Measurements from ENCODE around the gene RABL2B. TPM values are rescaled to one million over a fixed set of nuclear protein-coding genes. Genes with fewer than 3 reads are reported as not detected.
"Not testable (repeated sequence)": the region's sequence is repeated elsewhere in the genome, so short reads cannot be mapped to it uniquely, and the experiment has no call there.

The RABL2B gene
- polyA plus RNA-seq, 2 donors = 11.5 to 17.1 TPM

GRCh38 chr22:50759597-50760341 lies 23.7 kb downstream of the RABL2B start:
- not testable (repeated sequence) for H3K4me1 ChIP-seq (ENCODE audit: control insufficient read depth in 2 of 2, insufficient read depth in 2 of 2, low read length in 1 of 2); H3K36me3 ChIP-seq (ENCODE audit: control insufficient read depth in 2 of 2, insufficient read depth in 2 of 2, low read length in 1 of 2); H3K9me3 ChIP-seq (ENCODE audit: control insufficient read depth in 2 of 2, insufficient read depth in 1 of 2, low read depth in 1 of 2, low read length in 1 of 2); H3K4me3 ChIP-seq (ENCODE audit: low read depth in 1 of 2, low read length in 2 of 2); H3K27me3 ChIP-seq (ENCODE audit: control insufficient read depth in 1 of 2, insufficient read depth in 2 of 2, low read length in 2 of 2); H3K27ac ChIP-seq (ENCODE audit: low read depth in 2 of 2, low read length in 1 of 2)
- WGBS, 2 donors = 44 to 46% methylated on average over 9 of the region's 10 CpGs

- H3K4me1 ChIP-seq (ENCODE audit: control insufficient read depth in 2 of 2, insufficient read depth in 2 of 2, low read length in 1 of 2); H3K36me3 ChIP-seq (ENCODE audit: control insufficient read depth in 2 of 2, insufficient read depth in 2 of 2, low read length in 1 of 2); H3K27me3 ChIP-seq (ENCODE audit: control insufficient read depth in 1 of 2, insufficient read depth in 2 of 2, low read length in 2 of 2); H3K9me3 ChIP-seq (ENCODE audit: control insufficient read depth in 2 of 2, insufficient read depth in 1 of 2, low read depth in 1 of 2, low read length in 1 of 2): not testable (repeated sequence)
- Histone ChIP-seq H3K4me3 (ENCODE audit: low read depth in 1 of 2, low read length in 2 of 2) (peak overlapping the region; percentile 50 to 57), H3K27ac (ENCODE audit: low read depth in 2 of 2, low read length in 1 of 2) (peak overlapping the region; percentile 39 to 55)
- WGBS, 2 donors = 10 to 14% methylated on average over 21 to 24 of the region's 24 CpGs
These were observed 26.4 kb downstream of the RABL2B start for GRCh38 chr22:50756949-50757491.

GRCh38 chr22:50756406-50756805 lies 27.0 kb downstream of the RABL2B start:
- not testable (repeated sequence) for H3K9me3 ChIP-seq (ENCODE audit: control insufficient read depth in 2 of 2, insufficient read depth in 1 of 2, low read depth in 1 of 2, low read length in 1 of 2); H3K36me3 ChIP-seq (ENCODE audit: control insufficient read depth in 2 of 2, insufficient read depth in 2 of 2, low read length in 1 of 2); H3K27me3 ChIP-seq (ENCODE audit: control insufficient read depth in 1 of 2, insufficient read depth in 2 of 2, low read length in 2 of 2); H3K4me1 ChIP-seq (ENCODE audit: control insufficient read depth in 2 of 2, insufficient read depth in 2 of 2, low read length in 1 of 2); H3K27ac ChIP-seq (ENCODE audit: low read depth in 2 of 2, low read length in 1 of 2); H3K4me3 ChIP-seq (ENCODE audit: low read depth in 1 of 2, low read length in 2 of 2)
- WGBS, 2 donors = 22 to 31% methylated on average over 6 to 9 of the region's 9 CpGs

- not testable (repeated sequence) for H3K27me3 ChIP-seq (ENCODE audit: control insufficient read depth in 1 of 2, insufficient read depth in 2 of 2, low read length in 2 of 2); H3K36me3 ChIP-seq (ENCODE audit: control insufficient read depth in 2 of 2, insufficient read depth in 2 of 2, low read length in 1 of 2); H3K9me3 ChIP-seq (ENCODE audit: control insufficient read depth in 2 of 2, insufficient read depth in 1 of 2, low read depth in 1 of 2, low read length in 1 of 2); H3K4me3 ChIP-seq (ENCODE audit: low read depth in 1 of 2, low read length in 2 of 2); H3K4me1 ChIP-seq (ENCODE audit: control insufficient read depth in 2 of 2, insufficient read depth in 2 of 2, low read length in 1 of 2); H3K27ac ChIP-seq (ENCODE audit: low read depth in 2 of 2, low read length in 1 of 2)
- WGBS, 2 donors = 79 to 88% methylated on average over 20 of the region's 20 CpGs
These were observed 28.2 kb downstream of the RABL2B start for GRCh38 chr22:50755251-50755650.

GRCh38 chr22:50749302-50750074 lies 33.9 kb downstream of the RABL2B start:
- not testable (repeated sequence) for H3K27me3 ChIP-seq (ENCODE audit: control insufficient read depth in 1 of 2, insufficient read depth in 2 of 2, low read length in 2 of 2); H3K4me1 ChIP-seq (ENCODE audit: control insufficient read depth in 2 of 2, insufficient read depth in 2 of 2, low read length in 1 of 2); H3K36me3 ChIP-seq (ENCODE audit: control insufficient read depth in 2 of 2, insufficient read depth in 2 of 2, low read length in 1 of 2); H3K4me3 ChIP-seq (ENCODE audit: low read depth in 1 of 2, low read length in 2 of 2); H3K9me3 ChIP-seq (ENCODE audit: control insufficient read depth in 2 of 2, insufficient read depth in 1 of 2, low read depth in 1 of 2, low read length in 1 of 2); H3K27ac ChIP-seq (ENCODE audit: low read depth in 2 of 2, low read length in 1 of 2)
- 61 to 71% methylated on average over 9 of the region's 9 CpGs for WGBS, 2 donors

GRCh38 chr22:50748630-50749029 lies 34.8 kb downstream of the RABL2B start:
- 69 to 75% methylated on average over 11 to 12 of the region's 13 CpGs for WGBS, 2 donors
- not testable (repeated sequence) for H3K4me3 ChIP-seq (ENCODE audit: low read depth in 1 of 2, low read length in 2 of 2); H3K27me3 ChIP-seq (ENCODE audit: control insufficient read depth in 1 of 2, insufficient read depth in 2 of 2, low read length in 2 of 2); H3K36me3 ChIP-seq (ENCODE audit: control insufficient read depth in 2 of 2, insufficient read depth in 2 of 2, low read length in 1 of 2); H3K4me1 ChIP-seq (ENCODE audit: control insufficient read depth in 2 of 2, insufficient read depth in 2 of 2, low read length in 1 of 2); H3K27ac ChIP-seq (ENCODE audit: low read depth in 2 of 2, low read length in 1 of 2); H3K9me3 ChIP-seq (ENCODE audit: control insufficient read depth in 2 of 2, insufficient read depth in 1 of 2, low read depth in 1 of 2, low read length in 1 of 2)

- H3K36me3 ChIP-seq (ENCODE audit: control insufficient read depth in 2 of 2, insufficient read depth in 2 of 2, low read length in 1 of 2); H3K9me3 ChIP-seq (ENCODE audit: control insufficient read depth in 2 of 2, insufficient read depth in 1 of 2, low read depth in 1 of 2, low read length in 1 of 2); H3K27me3 ChIP-seq (ENCODE audit: control insufficient read depth in 1 of 2, insufficient read depth in 2 of 2, low read length in 2 of 2); H3K27ac ChIP-seq (ENCODE audit: low read depth in 2 of 2, low read length in 1 of 2); H3K4me3 ChIP-seq (ENCODE audit: low read depth in 1 of 2, low read length in 2 of 2); H3K4me1 ChIP-seq (ENCODE audit: control insufficient read depth in 2 of 2, insufficient read depth in 2 of 2, low read length in 1 of 2): not testable (repeated sequence)
- WGBS, 2 donors = 86 to 91% methylated on average over 1 of the region's 1 CpG
These were observed 35.9 kb downstream of the RABL2B start for GRCh38 chr22:50747521-50747920.

GRCh38 chr22:50744424-50744823 lies 39.0 kb downstream of the RABL2B start:
- WGBS, 2 donors = 80 to 89% methylated on average over 3 to 10 of the region's 12 CpGs
- not testable (repeated sequence) for H3K9me3 ChIP-seq (ENCODE audit: control insufficient read depth in 2 of 2, insufficient read depth in 1 of 2, low read depth in 1 of 2, low read length in 1 of 2); H3K4me3 ChIP-seq (ENCODE audit: low read depth in 1 of 2, low read length in 2 of 2); H3K27ac ChIP-seq (ENCODE audit: low read depth in 2 of 2, low read length in 1 of 2); H3K27me3 ChIP-seq (ENCODE audit: control insufficient read depth in 1 of 2, insufficient read depth in 2 of 2, low read length in 2 of 2); H3K36me3 ChIP-seq (ENCODE audit: control insufficient read depth in 2 of 2, insufficient read depth in 2 of 2, low read length in 1 of 2); H3K4me1 ChIP-seq (ENCODE audit: control insufficient read depth in 2 of 2, insufficient read depth in 2 of 2, low read length in 1 of 2)

- not testable (repeated sequence) for H3K4me1 ChIP-seq (ENCODE audit: control insufficient read depth in 2 of 2, insufficient read depth in 2 of 2, low read length in 1 of 2); H3K27ac ChIP-seq (ENCODE audit: low read depth in 2 of 2, low read length in 1 of 2); H3K4me3 ChIP-seq (ENCODE audit: low read depth in 1 of 2, low read length in 2 of 2); H3K9me3 ChIP-seq (ENCODE audit: control insufficient read depth in 2 of 2, insufficient read depth in 1 of 2, low read depth in 1 of 2, low read length in 1 of 2); H3K27me3 ChIP-seq (ENCODE audit: control insufficient read depth in 1 of 2, insufficient read depth in 2 of 2, low read length in 2 of 2); H3K36me3 ChIP-seq (ENCODE audit: control insufficient read depth in 2 of 2, insufficient read depth in 2 of 2, low read length in 1 of 2)
- 91 to 93% methylated on average over 5 of the region's 5 CpGs for WGBS, 2 donors
These were observed 42.7 kb downstream of the RABL2B start for GRCh38 chr22:50740714-50741113.

- no peaks in the 10 kb centered on the region for H3K27me3 ChIP-seq (ENCODE audit: control insufficient read depth in 1 of 2, insufficient read depth in 2 of 2, low read length in 2 of 2)
- H3K9me3 ChIP-seq (ENCODE audit: control insufficient read depth in 2 of 2, insufficient read depth in 1 of 2, low read depth in 1 of 2, low read length in 1 of 2) = no peaks in the 10 kb centered on the region
- H3K27ac ChIP-seq (ENCODE audit: low read depth in 2 of 2, low read length in 1 of 2) = no peak overlapping the region
- H3K4me3 ChIP-seq (ENCODE audit: low read depth in 1 of 2, low read length in 2 of 2) = no peak overlapping the region
- WGBS, 2 donors = 78 to 79% methylated on average over 12 of the region's 12 CpGs
- H3K4me1 ChIP-seq (ENCODE audit: control insufficient read depth in 2 of 2, insufficient read depth in 2 of 2, low read length in 1 of 2) = no peaks in the 10 kb centered on the region
- no peaks in the 10 kb centered on the region for H3K36me3 ChIP-seq (ENCODE audit: control insufficient read depth in 2 of 2, insufficient read depth in 2 of 2, low read length in 1 of 2)
These were observed 43.5 kb downstream of the RABL2B start for GRCh38 chr22:50739894-50740293.

All from esophagus (tissue), 2 donors.